Erythroblast (primary cell): ENCODE results near the gene SOX1.

Experiments
- GATA1 ChIP-seq: IDR thresholded peaks from 2 replicates; pipeline ENCODE4 v1.6.1; 2011; ENCODE audit warnings: low read depth, mild to moderate bottlenecking, control low read depth, low read length, moderate library complexity
- POLR2A ChIP-seq: IDR thresholded peaks from 2 replicates; pipeline ENCODE4 v1.6.1; 2011; ENCODE audit warnings: mild to moderate bottlenecking, low read length

DNA sequence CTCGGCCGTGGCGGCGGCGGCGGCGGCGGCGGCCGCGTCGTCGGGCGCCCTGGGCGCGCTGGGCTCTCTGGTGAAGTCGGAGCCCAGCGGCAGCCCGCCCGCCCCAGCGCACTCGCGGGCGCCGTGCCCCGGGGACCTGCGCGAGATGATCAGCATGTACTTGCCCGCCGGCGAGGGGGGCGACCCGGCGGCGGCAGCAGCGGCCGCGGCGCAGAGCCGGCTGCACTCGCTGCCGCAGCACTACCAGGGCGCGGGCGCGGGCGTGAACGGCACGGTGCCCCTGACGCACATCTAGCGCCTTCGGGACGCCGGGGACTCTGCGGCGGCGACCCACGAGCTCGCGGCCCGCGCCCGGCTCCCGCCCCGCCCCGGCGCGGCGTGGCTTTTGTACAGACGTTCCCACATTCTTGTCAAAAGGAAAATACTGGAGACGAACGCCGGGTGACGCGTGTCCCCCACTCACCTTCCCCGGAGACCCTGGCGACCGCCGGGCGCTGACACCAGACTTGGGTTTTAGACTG lies 1.7 kb downstream of the SOX1 start:
- no peak for TF ChIP-seq POLR2A
- TF ChIP-seq GATA1, result no peak
